ENCODE measurements around the gene SPNS3. TPM values are rescaled to one million over a fixed set of nuclear protein-coding genes. Genes with fewer than 3 reads are reported as not detected.

The SPNS3 gene
- total RNA-seq, 1 experiment from 2014 or later, result not detected

- no peaks in the 10 kb centered on the region for H3K9me3 ChIP-seq
- no peaks in the 10 kb centered on the region for H3K27me3 ChIP-seq (replicated peaks; ENCODE audit: control insufficient read depth, insufficient read depth, low read length)
- H3K4me1 ChIP-seq, result no peaks in the 10 kb centered on the region
- no peak overlapping the region for H3K27ac Mint-ChIP-seq (ENCODE audit: unreplicated experiment)
- no TSS peak for BruUV-seq (replicated peaks)
- intact Hi-C loops (cut with micrococcal nuclease; ENCODE audit: unreplicated experiment), result no loop called here
- TF ChIP-seq, protein P1, sequence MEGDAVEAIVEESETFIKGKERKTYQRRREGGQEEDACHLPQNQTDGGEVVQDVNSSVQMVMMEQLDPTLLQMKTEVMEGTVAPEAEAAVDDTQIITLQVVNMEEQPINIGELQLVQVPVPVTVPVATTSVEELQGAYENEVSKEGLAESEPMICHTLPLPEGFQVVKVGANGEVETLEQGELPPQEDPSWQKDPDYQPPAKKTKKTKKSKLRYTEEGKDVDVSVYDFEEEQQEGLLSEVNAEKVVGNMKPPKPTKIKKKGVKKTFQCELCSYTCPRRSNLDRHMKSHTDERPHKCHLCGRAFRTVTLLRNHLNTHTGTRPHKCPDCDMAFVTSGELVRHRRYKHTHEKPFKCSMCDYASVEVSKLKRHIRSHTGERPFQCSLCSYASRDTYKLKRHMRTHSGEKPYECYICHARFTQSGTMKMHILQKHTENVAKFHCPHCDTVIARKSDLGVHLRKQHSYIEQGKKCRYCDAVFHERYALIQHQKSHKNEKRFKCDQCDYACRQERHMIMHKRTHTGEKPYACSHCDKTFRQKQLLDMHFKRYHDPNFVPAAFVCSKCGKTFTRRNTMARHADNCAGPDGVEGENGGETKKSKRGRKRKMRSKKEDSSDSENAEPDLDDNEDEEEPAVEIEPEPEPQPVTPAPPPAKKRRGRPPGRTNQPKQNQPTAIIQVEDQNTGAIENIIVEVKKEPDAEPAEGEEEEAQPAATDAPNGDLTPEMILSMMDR (IDR thresholded peaks at IDR 0.05; ENCODE audit: insufficient read depth in 1 of 2, low read depth in 1 of 2, low read length in 1 of 2, severe bottlenecking in 1 of 2, unreplicated experiment in 1 of 2), result no peak
- CTCF ChIA-PET, result no interaction called here
- POLR2A ChIA-PET, result no interaction called here
- no peaks in the 10 kb centered on the region for H3K36me3 ChIP-seq (ENCODE audit: control insufficient read depth, insufficient read depth, low read length)
- DNase-seq, result no peak
- H3K9me3 Mint-ChIP-seq (ENCODE audit: unreplicated experiment), result no peaks in the 10 kb centered on the region
- H3K4me3 ChIP-seq (ENCODE audit: low read depth, low read length), result no peak overlapping the region
- H3K27me3 Mint-ChIP-seq (ENCODE audit: insufficient read depth, unreplicated experiment), result no peaks in the 10 kb centered on the region
- no peaks in the 10 kb centered on the region for H3K4me1 Mint-ChIP-seq (ENCODE audit: low read depth, unreplicated experiment)
- no peaks in the 10 kb centered on the region for H3K36me3 Mint-ChIP-seq (ENCODE audit: insufficient read depth, unreplicated experiment)
- H3K4me3 Mint-ChIP-seq (ENCODE audit: unreplicated experiment), result no peak overlapping the region
Measured at GRCh38 chr17:4438162-4438944, 4.6 kb downstream of the SPNS3 start.

- ChIA-PET POLR2A (no interaction called here), CTCF (no interaction called here)
- H3K27me3 ChIP-seq (replicated peaks; ENCODE audit: control insufficient read depth, insufficient read depth, low read length), result no peaks in the 10 kb centered on the region
- Mint-ChIP-seq H3K27ac (ENCODE audit: unreplicated experiment) (no peak overlapping the region), H3K4me3 (ENCODE audit: unreplicated experiment) (no peak overlapping the region), H3K27me3 (ENCODE audit: insufficient read depth, unreplicated experiment) (no peaks in the 10 kb centered on the region), H3K36me3 (ENCODE audit: insufficient read depth, unreplicated experiment) (no peaks in the 10 kb centered on the region), H3K4me1 (ENCODE audit: low read depth, unreplicated experiment) (no peaks in the 10 kb centered on the region), H3K9me3 (ENCODE audit: unreplicated experiment) (no peaks in the 10 kb centered on the region)
- TF ChIP-seq, protein P1 (IDR thresholded peaks at IDR 0.05; ENCODE audit: insufficient read depth in 1 of 2, low read depth in 1 of 2, low read length in 1 of 2, severe bottlenecking in 1 of 2, unreplicated experiment in 1 of 2), result no peak
- H3K4me1 ChIP-seq, result no peaks in the 10 kb centered on the region
- no TSS peak for BruUV-seq (replicated peaks)
- no peak for DNase-seq
- intact Hi-C loops (cut with micrococcal nuclease; ENCODE audit: unreplicated experiment), result no loop called here
- H3K4me3 ChIP-seq (ENCODE audit: low read depth, low read length), result no peak overlapping the region
- H3K36me3 ChIP-seq (ENCODE audit: control insufficient read depth, insufficient read depth, low read length), result no peaks in the 10 kb centered on the region
- no peaks in the 10 kb centered on the region for H3K9me3 ChIP-seq
Measured at GRCh38 chr17:4440021-4440420, 6.3 kb downstream of the SPNS3 start.

- Mint-ChIP-seq H3K4me3 (ENCODE audit: unreplicated experiment) (no peak overlapping the region), H3K36me3 (ENCODE audit: insufficient read depth, unreplicated experiment) (no peaks in the 10 kb centered on the region), H3K9me3 (ENCODE audit: unreplicated experiment) (no peaks in the 10 kb centered on the region), H3K4me1 (ENCODE audit: low read depth, unreplicated experiment) (no peaks in the 10 kb centered on the region), H3K27ac (ENCODE audit: unreplicated experiment) (no peak overlapping the region), H3K27me3 (ENCODE audit: insufficient read depth, unreplicated experiment) (no peaks in the 10 kb centered on the region)
- intact Hi-C loops (cut with micrococcal nuclease; ENCODE audit: unreplicated experiment), result no loop called here
- Histone ChIP-seq H3K36me3 (ENCODE audit: control insufficient read depth, insufficient read depth, low read length) (no peaks in the 10 kb centered on the region), H3K27me3 (replicated peaks; ENCODE audit: control insufficient read depth, insufficient read depth, low read length) (no peaks in the 10 kb centered on the region), H3K4me3 (ENCODE audit: low read depth, low read length) (no peak overlapping the region), H3K4me1 (no peaks in the 10 kb centered on the region), H3K9me3 (no peaks in the 10 kb centered on the region)
- TF ChIP-seq, protein P1 (IDR thresholded peaks at IDR 0.05; ENCODE audit: insufficient read depth in 1 of 2, low read depth in 1 of 2, low read length in 1 of 2, severe bottlenecking in 1 of 2, unreplicated experiment in 1 of 2), result no peak
- BruUV-seq (replicated peaks), result no TSS peak
- POLR2A ChIA-PET, result no interaction called here
- DNase-seq, result no peak
- CTCF ChIA-PET, result no interaction called here
Measured at GRCh38 chr17:4440690-4441686, 7.2 kb downstream of the SPNS3 start.

All from Caco-2 (cell line).